Neural progenitor cell (in vitro differentiated cells): ENCODE measurements around the gene CTF1.

Experiments used
- CTCF ChIP-seq: fragments of 200-600 bp; sonication (generic); IDR thresholded peaks from 2 replicates; pipeline ENCODE4 v1.5.1; 2017; ENCODE audit warnings: antibody characterized with exemption, mild to moderate bottlenecking
- EZH2 ChIP-seq: fragments of 200-600 bp; sonication (generic); IDR thresholded peaks from 2 replicates; pipeline ENCODE4 v1.6.1; 2017; ENCODE audit warnings: antibody characterized with exemption, mild to moderate bottlenecking, moderate library complexity
- EZH2phosphoT487 ChIP-seq: fragments of 200-600 bp; sonication (generic); IDR thresholded peaks from 2 replicates; pipeline ENCODE4 v1.6.1; 2017; ENCODE audit warnings: antibody characterized with exemption

- no peak for TF ChIP-seq CTCF
- no peak for TF ChIP-seq EZH2phosphoT487
- no peak for TF ChIP-seq EZH2
Observed at GRCh38 chr16:30896261-30896888, at the start of gene CTF1.
